ENCODE results near the gene PCDH8. TPM values are rescaled to one million over a fixed set of nuclear protein-coding genes. Genes with fewer than 3 reads are reported as not detected.

The PCDH8 gene
- not detected for total RNA-seq

GRCh38 chr13:52848455-52849195 lies at the start of gene PCDH8:
PCDH8 (minus strand) TSS chr13:52848640; CDS start chr13:52848436, 204 bp downstream.
- no peaks in the 10 kb centered on the region for H3K36me3 Mint-ChIP-seq (ENCODE audit: insufficient read depth)
- peaks cover 23% of the 10 kb centered on the region for H3K4me1 Mint-ChIP-seq (ENCODE audit: low read depth)
- peak within 1 kb of the TSS; percentile 12 for H3K4me3 Mint-ChIP-seq
- peaks cover 75% of the 10 kb centered on the region for H3K27me3 Mint-ChIP-seq (ENCODE audit: low read depth)
- no peaks in the 10 kb centered on the region for H3K9me3 Mint-ChIP-seq
- no peak for DNase-seq
- no peak for ATAC-seq

GRCh38 chr13:52896827-52897659 lies 48.6 kb upstream of the PCDH8 start:
- DNase-seq = no peak
- no peak for ATAC-seq
- H3K36me3 Mint-ChIP-seq (ENCODE audit: insufficient read depth) = no peaks in the 10 kb centered on the region

GRCh38 chr13:52894413-52894812 lies 46.0 kb upstream of the PCDH8 start:
- Mint-ChIP-seq H3K4me3 (no peak overlapping the region), H3K9me3 (no peaks in the 10 kb centered on the region), H3K27me3 (ENCODE audit: low read depth) (no peaks in the 10 kb centered on the region), H3K4me1 (ENCODE audit: low read depth) (no peaks in the 10 kb centered on the region), H3K36me3 (ENCODE audit: insufficient read depth) (no peaks in the 10 kb centered on the region)
- ATAC-seq (no peak), DNase-seq (no peak)

More at GRCh38 chr13:52896827-52897659, 48.6 kb upstream of the PCDH8 start:
- no peaks in the 10 kb centered on the region for H3K27me3 Mint-ChIP-seq (ENCODE audit: low read depth)
- H3K4me3 Mint-ChIP-seq = no peak overlapping the region
- no peaks in the 10 kb centered on the region for H3K4me1 Mint-ChIP-seq (ENCODE audit: low read depth)
- H3K9me3 Mint-ChIP-seq = no peaks in the 10 kb centered on the region

GRCh38 chr13:52892925-52893324 lies 44.5 kb upstream of the PCDH8 start:
- Mint-ChIP-seq H3K9me3 (no peaks in the 10 kb centered on the region), H3K4me3 (no peak overlapping the region), H3K4me1 (ENCODE audit: low read depth) (no peaks in the 10 kb centered on the region), H3K36me3 (ENCODE audit: insufficient read depth) (no peaks in the 10 kb centered on the region), H3K27me3 (ENCODE audit: low read depth) (peaks cover 2% of the 10 kb centered on the region)
- ATAC-seq = no peak
- DNase-seq = no peak

- H3K36me3 Mint-ChIP-seq (ENCODE audit: insufficient read depth) = no peaks in the 10 kb centered on the region
- no peak for ATAC-seq
- H3K27me3 Mint-ChIP-seq (ENCODE audit: low read depth) = peaks cover 2% of the 10 kb centered on the region
- H3K4me1 Mint-ChIP-seq (ENCODE audit: low read depth) = no peaks in the 10 kb centered on the region
- H3K4me3 Mint-ChIP-seq = no peak overlapping the region
- H3K9me3 Mint-ChIP-seq = no peaks in the 10 kb centered on the region
- DNase-seq = no peak
Observed at GRCh38 chr13:52891706-52892105, 43.3 kb upstream of the PCDH8 start.

GRCh38 chr13:52887165-52887564 lies 38.7 kb upstream of the PCDH8 start:
- DNase-seq (no peak), ATAC-seq (no peak)
- Mint-ChIP-seq H3K4me3 (no peak overlapping the region), H3K36me3 (ENCODE audit: insufficient read depth) (no peaks in the 10 kb centered on the region), H3K9me3 (no peaks in the 10 kb centered on the region), H3K27me3 (ENCODE audit: low read depth) (peaks cover 9% of the 10 kb centered on the region), H3K4me1 (ENCODE audit: low read depth) (no peaks in the 10 kb centered on the region)

GRCh38 chr13:52885141-52885540 lies 36.7 kb upstream of the PCDH8 start:
- Mint-ChIP-seq H3K4me1 (ENCODE audit: low read depth) (no peaks in the 10 kb centered on the region), H3K9me3 (no peaks in the 10 kb centered on the region), H3K36me3 (ENCODE audit: insufficient read depth) (no peaks in the 10 kb centered on the region), H3K27me3 (ENCODE audit: low read depth) (peaks cover 9% of the 10 kb centered on the region), H3K4me3 (no peak overlapping the region)
- ATAC-seq = no peak
- DNase-seq = no peak

GRCh38 chr13:52884429-52885010 lies 36.1 kb upstream of the PCDH8 start:
- Mint-ChIP-seq H3K9me3 (no peaks in the 10 kb centered on the region), H3K36me3 (ENCODE audit: insufficient read depth) (no peaks in the 10 kb centered on the region), H3K4me1 (ENCODE audit: low read depth) (no peaks in the 10 kb centered on the region), H3K4me3 (no peak overlapping the region), H3K27me3 (ENCODE audit: low read depth) (peaks cover 9% of the 10 kb centered on the region)
- no peak for ATAC-seq
- no peak for DNase-seq

GRCh38 chr13:52882785-52883184 lies 34.3 kb upstream of the PCDH8 start:
- ATAC-seq = no peak
- no peaks in the 10 kb centered on the region for H3K4me1 Mint-ChIP-seq (ENCODE audit: low read depth)
- H3K36me3 Mint-ChIP-seq (ENCODE audit: insufficient read depth) = no peaks in the 10 kb centered on the region

GRCh38 chr13:52879950-52880741 lies 31.7 kb upstream of the PCDH8 start:
- no peak for DNase-seq
- ATAC-seq = no peak
- peaks cover 22% of the 10 kb centered on the region for H3K9me3 Mint-ChIP-seq
- H3K4me3 Mint-ChIP-seq = no peak overlapping the region
- no peaks in the 10 kb centered on the region for H3K4me1 Mint-ChIP-seq (ENCODE audit: low read depth)
- peaks cover 7% of the 10 kb centered on the region for H3K27me3 Mint-ChIP-seq (ENCODE audit: low read depth)
- H3K36me3 Mint-ChIP-seq (ENCODE audit: insufficient read depth) = no peaks in the 10 kb centered on the region

More at GRCh38 chr13:52882785-52883184, 34.3 kb upstream of the PCDH8 start:
- H3K9me3 Mint-ChIP-seq = peaks cover 4% of the 10 kb centered on the region
- no peak for DNase-seq
- no peak overlapping the region for H3K4me3 Mint-ChIP-seq
- peaks cover 12% of the 10 kb centered on the region for H3K27me3 Mint-ChIP-seq (ENCODE audit: low read depth)

GRCh38 chr13:52878831-52879230 lies 30.4 kb upstream of the PCDH8 start:
- Mint-ChIP-seq H3K36me3 (ENCODE audit: insufficient read depth) (no peaks in the 10 kb centered on the region), H3K27me3 (ENCODE audit: low read depth) (peaks cover 7% of the 10 kb centered on the region), H3K9me3 (peaks cover 32% of the 10 kb centered on the region), H3K4me3 (no peak overlapping the region), H3K4me1 (ENCODE audit: low read depth) (no peaks in the 10 kb centered on the region)
- DNase-seq (no peak), ATAC-seq (no peak)

- H3K4me3 Mint-ChIP-seq = no peak overlapping the region
- ATAC-seq = no peak
Observed at GRCh38 chr13:52870143-52870542, 21.7 kb upstream of the PCDH8 start.

GRCh38 chr13:52869621-52870020 lies 21.2 kb upstream of the PCDH8 start:
- Mint-ChIP-seq H3K4me1 (ENCODE audit: low read depth) (no peaks in the 10 kb centered on the region), H3K36me3 (ENCODE audit: insufficient read depth) (no peaks in the 10 kb centered on the region), H3K9me3 (peaks cover 10% of the 10 kb centered on the region), H3K4me3 (no peak overlapping the region), H3K27me3 (ENCODE audit: low read depth) (peaks cover 12% of the 10 kb centered on the region)
- DNase-seq (no peak), ATAC-seq (no peak)

More at GRCh38 chr13:52870143-52870542, 21.7 kb upstream of the PCDH8 start:
- no peaks in the 10 kb centered on the region for H3K4me1 Mint-ChIP-seq (ENCODE audit: low read depth)
- no peak for DNase-seq
- H3K36me3 Mint-ChIP-seq (ENCODE audit: insufficient read depth) = no peaks in the 10 kb centered on the region
- H3K27me3 Mint-ChIP-seq (ENCODE audit: low read depth) = peaks cover 12% of the 10 kb centered on the region
- peaks cover 14% of the 10 kb centered on the region for H3K9me3 Mint-ChIP-seq

GRCh38 chr13:52869050-52869449 lies 20.6 kb upstream of the PCDH8 start:
- DNase-seq = no peak
- Mint-ChIP-seq H3K36me3 (ENCODE audit: insufficient read depth) (no peaks in the 10 kb centered on the region), H3K4me3 (no peak overlapping the region), H3K9me3 (peaks cover 6% of the 10 kb centered on the region), H3K27me3 (ENCODE audit: low read depth) (peaks cover 12% of the 10 kb centered on the region), H3K4me1 (ENCODE audit: low read depth) (no peaks in the 10 kb centered on the region)
- ATAC-seq = no peak
